Measurements from ENCODE around the gene UFD1. TPM values are rescaled to one million over a fixed set of nuclear protein-coding genes. Genes with fewer than 3 reads are reported as not detected.

The UFD1 gene
- polyA plus RNA-seq, 1 of the 3 experiments (the other 2 are of a cell fraction): 111 TPM

DNA sequence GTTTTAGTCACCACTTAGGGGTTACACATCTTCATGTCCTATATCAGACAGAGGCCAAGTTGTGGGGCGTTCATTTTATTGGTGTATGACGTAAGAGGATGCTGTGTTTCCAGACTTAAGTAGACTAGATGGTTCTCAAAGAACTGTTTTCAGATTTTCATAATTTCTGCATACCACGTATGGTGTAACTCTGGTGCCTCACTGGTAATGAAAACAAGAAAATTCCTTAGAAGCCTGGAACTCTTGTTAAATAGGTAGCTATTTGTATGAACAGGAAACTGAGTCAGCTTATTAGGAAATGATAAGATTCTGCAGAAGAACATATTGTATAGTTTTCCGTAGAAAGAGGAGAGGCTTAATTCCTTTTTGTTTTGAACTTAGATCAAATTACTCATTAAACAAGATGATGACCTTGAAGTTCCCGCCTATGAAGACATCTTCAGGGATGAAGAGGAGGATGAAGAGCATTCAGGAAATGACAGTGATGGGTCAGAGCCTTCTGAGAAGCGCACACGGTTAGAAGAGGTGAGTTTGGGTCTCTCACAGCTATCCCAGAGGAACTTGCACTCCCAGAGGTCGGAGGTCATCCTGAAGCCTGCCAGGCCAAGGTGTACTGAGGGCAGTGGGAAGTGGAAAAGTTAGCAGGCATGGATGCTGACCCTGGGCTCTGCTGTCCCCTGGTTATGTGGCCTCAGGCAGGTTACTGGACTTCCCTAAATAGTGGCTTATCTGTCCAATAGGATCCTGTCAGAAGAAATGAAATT, 4.7 kb upstream of the UFD1 start:
- peaks cover 3% of the 10 kb centered on the region; the same call in 1 of the 2 replicates for H4K20me1 ChIP-seq (ENCODE audit: insufficient read depth)
- H3K79me2 ChIP-seq (ENCODE audit: insufficient read depth): peaks cover 28% of the 10 kb centered on the region
- no peak overlapping the region for H3K4me2 ChIP-seq
- H3K4me3 ChIP-seq (ENCODE audit: low read depth in 2 of 2, low read length in 1 of 2): no peak overlapping the region
- no peaks in the 10 kb centered on the region for H3K27me3 ChIP-seq (ENCODE audit: insufficient read depth)
- H3K9me3 ChIP-seq: no peaks in the 10 kb centered on the region
- TF ChIP-seq FOSL2 (IDR thresholded peaks at IDR 0.05; ENCODE audit: borderline replicate concordance, low read depth): no peak
- TF ChIP-seq RAD21 (IDR thresholded peaks at IDR 0.05; ENCODE audit: low read length): no peak
- no peak overlapping the region for H3K9ac ChIP-seq
- no peaks in the 10 kb centered on the region for H3K9me2 ChIP-seq
- peaks cover 14% of the 10 kb centered on the region in 2 experiments for H3K36me3 ChIP-seq (replicated peaks in 1 of 2; ENCODE audit: control insufficient read depth in 1 of 2, insufficient read depth in 2 of 2, low read length in 1 of 2)
- CTCF ChIA-PET: interaction anchor here (0.7 to 2.2 kb wide), 2 partner anchors 10 to 146 kb away, joined by 3 to 10 read pairs; no protein-coding TSS in a partner anchor
- 81% methylated on average over 8 of the region's 8 CpGs for WGBS (ENCODE audit: low lambda C conversion rate)
- no peak for DNase-seq
- H2AFZ ChIP-seq (ENCODE audit: low read depth): no peak overlapping the region
- POLR2A ChIA-PET: no interaction called here
- peaks cover 0 to 8% of the 10 kb centered on the region in 2 experiments; a peak in 3 of 4 replicates for H3K4me1 ChIP-seq (ENCODE audit: control insufficient read depth in 1 of 2, insufficient read depth in 2 of 2, low read depth in 1 of 2, low read length in 1 of 2)
- peaks cover 4% of the 10 kb centered on the region for H3F3A ChIP-seq (replicated peaks; ENCODE audit: insufficient read depth)
- no peak overlapping the region for H3K27ac ChIP-seq (ENCODE audit: low read depth in 2 of 2, low read length in 1 of 2)

DNA sequence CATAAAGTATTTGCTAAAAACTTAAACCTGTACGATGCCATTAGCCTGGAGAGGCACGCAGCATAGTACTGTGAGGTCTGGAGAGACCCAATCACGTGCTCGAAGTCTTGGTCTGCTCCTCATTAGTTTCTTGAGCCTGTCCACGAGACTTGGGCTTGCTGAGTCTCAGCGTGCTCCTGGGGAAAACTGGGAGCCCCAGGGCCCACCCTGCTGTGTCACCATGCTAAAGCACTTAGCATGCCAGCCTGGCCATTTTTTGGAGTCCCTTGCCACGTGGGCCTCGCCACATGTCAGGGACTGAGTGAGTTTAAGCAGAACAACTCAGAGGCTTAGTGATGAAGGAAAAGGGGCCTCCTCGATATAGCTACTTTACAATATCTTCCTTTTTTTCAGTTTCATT, 3.3 kb upstream of the UFD1 start:
- H3K4me2 ChIP-seq: no peak overlapping the region

More for the DNA sequence above, 3.3 kb upstream of the UFD1 start:
- H3K79me2 ChIP-seq (ENCODE audit: insufficient read depth): peaks cover 41% of the 10 kb centered on the region
- TF ChIP-seq, protein P1, sequence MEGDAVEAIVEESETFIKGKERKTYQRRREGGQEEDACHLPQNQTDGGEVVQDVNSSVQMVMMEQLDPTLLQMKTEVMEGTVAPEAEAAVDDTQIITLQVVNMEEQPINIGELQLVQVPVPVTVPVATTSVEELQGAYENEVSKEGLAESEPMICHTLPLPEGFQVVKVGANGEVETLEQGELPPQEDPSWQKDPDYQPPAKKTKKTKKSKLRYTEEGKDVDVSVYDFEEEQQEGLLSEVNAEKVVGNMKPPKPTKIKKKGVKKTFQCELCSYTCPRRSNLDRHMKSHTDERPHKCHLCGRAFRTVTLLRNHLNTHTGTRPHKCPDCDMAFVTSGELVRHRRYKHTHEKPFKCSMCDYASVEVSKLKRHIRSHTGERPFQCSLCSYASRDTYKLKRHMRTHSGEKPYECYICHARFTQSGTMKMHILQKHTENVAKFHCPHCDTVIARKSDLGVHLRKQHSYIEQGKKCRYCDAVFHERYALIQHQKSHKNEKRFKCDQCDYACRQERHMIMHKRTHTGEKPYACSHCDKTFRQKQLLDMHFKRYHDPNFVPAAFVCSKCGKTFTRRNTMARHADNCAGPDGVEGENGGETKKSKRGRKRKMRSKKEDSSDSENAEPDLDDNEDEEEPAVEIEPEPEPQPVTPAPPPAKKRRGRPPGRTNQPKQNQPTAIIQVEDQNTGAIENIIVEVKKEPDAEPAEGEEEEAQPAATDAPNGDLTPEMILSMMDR (IDR thresholded peaks at IDR 0.05): no peak
- TF ChIP-seq, protein P2, sequence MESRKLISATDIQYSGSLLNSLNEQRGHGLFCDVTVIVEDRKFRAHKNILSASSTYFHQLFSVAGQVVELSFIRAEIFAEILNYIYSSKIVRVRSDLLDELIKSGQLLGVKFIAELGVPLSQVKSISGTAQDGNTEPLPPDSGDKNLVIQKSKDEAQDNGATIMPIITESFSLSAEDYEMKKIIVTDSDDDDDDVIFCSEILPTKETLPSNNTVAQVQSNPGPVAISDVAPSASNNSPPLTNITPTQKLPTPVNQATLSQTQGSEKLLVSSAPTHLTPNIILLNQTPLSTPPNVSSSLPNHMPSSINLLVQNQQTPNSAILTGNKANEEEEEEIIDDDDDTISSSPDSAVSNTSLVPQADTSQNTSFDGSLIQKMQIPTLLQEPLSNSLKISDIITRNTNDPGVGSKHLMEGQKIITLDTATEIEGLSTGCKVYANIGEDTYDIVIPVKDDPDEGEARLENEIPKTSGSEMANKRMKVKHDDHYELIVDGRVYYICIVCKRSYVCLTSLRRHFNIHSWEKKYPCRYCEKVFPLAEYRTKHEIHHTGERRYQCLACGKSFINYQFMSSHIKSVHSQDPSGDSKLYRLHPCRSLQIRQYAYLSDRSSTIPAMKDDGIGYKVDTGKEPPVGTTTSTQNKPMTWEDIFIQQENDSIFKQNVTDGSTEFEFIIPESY (IDR thresholded peaks at IDR 0.05; ENCODE audit: borderline replicate concordance, low read depth): no peak
- TF ChIP-seq FOXJ3 (CRISPR knock-in tag; IDR thresholded peaks at IDR 0.05) (no peak), RXRA (IDR thresholded peaks at IDR 0.05; ENCODE audit: borderline replicate concordance, low read depth) (no peak), RAD21 (IDR thresholded peaks at IDR 0.05; ENCODE audit: low read length) (no peak), CHD2 (IDR thresholded peaks at IDR 0.05; ENCODE audit: low read length, partially characterized antibody) (no peak), EP300 (IDR thresholded peaks at IDR 0.05; ENCODE audit: borderline replicate concordance in 1 of 2, low read depth in 1 of 2, low read length in 1 of 2) (no peak), GABPA (IDR thresholded peaks at IDR 0.05; ENCODE audit: low read depth) (no peak), SMC3 (IDR thresholded peaks at IDR 0.05; ENCODE audit: low read depth, low read length) (no peak)
- TF ChIP-seq, protein P3, sequence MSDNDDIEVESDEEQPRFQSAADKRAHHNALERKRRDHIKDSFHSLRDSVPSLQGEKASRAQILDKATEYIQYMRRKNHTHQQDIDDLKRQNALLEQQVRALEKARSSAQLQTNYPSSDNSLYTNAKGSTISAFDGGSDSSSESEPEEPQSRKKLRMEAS (IDR thresholded peaks at IDR 0.05; ENCODE audit: low read depth): no peak
- CTCF ChIA-PET: no interaction called here
- no peaks in the 10 kb centered on the region for H3K27me3 ChIP-seq (ENCODE audit: insufficient read depth)
- no peak overlapping the region for H3K4me3 ChIP-seq (ENCODE audit: low read depth in 2 of 2, low read length in 1 of 2)
- no peaks in the 10 kb centered on the region for H3K9me2 ChIP-seq
- DNase-seq: no peak
- H3K9me3 ChIP-seq: no peaks in the 10 kb centered on the region
- H3K27ac ChIP-seq (ENCODE audit: low read depth in 2 of 2, low read length in 1 of 2): no peak overlapping the region
- peaks cover 13% of the 10 kb centered on the region for H4K20me1 ChIP-seq (ENCODE audit: insufficient read depth)
- POLR2A ChIA-PET: no interaction called here
- 79% methylated on average over 5 of the region's 9 CpGs for WGBS (ENCODE audit: low lambda C conversion rate)
- H3K9ac ChIP-seq: no peak overlapping the region
- no peak overlapping the region for H2AFZ ChIP-seq (ENCODE audit: low read depth)
- H3F3A ChIP-seq (replicated peaks; ENCODE audit: insufficient read depth): peaks cover 4% of the 10 kb centered on the region
- H3K4me1 ChIP-seq (ENCODE audit: control insufficient read depth in 1 of 2, insufficient read depth in 2 of 2, low read depth in 1 of 2, low read length in 1 of 2): peaks cover 1 to 14% of the 10 kb centered on the region in 2 experiments; a peak in 3 of 4 replicates
- H3K36me3 ChIP-seq (replicated peaks in 1 of 2; ENCODE audit: control insufficient read depth in 1 of 2, insufficient read depth in 2 of 2, low read length in 1 of 2): peaks cover 14% of the 10 kb centered on the region in 2 experiments

All from SK-N-SH (cell line).